ENCODE measurements around the gene RBM18.

Gene RBM18

GRCh38 chr9:122256206-122256605 is 8.4 kb downstream of the RBM18 start:
- DNase-seq: no peak

DNA sequence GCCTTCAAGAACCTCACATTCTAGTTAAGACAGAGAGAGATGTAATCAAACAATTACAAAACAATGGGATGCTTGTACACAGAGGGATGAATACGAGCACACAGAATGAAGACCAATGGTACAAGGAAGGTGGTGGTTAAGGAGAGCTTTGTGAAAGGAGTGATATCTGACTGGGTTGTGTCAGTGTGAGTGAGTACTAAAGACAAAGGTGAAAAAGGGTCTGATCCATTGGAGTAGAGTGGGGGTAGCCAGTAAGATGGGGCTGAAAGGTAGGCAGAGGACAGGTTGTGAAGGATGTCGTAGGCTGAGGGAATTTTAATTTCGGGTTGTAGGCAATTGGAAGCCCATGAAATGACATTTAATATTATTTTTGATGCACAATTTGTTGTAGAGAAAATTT is 9.9 kb downstream of the RBM18 start:
- DNase-seq: no peak

- DNase-seq: no peak
Observed at GRCh38 chr9:122252796-122253195, 11.8 kb downstream of the RBM18 start.

GRCh38 chr9:122251351-122251750 is 13.3 kb downstream of the RBM18 start:
- no peak for DNase-seq

GRCh38 chr9:122248448-122248865 is 16.2 kb downstream of the RBM18 start:
- no peak for DNase-seq

DNA sequence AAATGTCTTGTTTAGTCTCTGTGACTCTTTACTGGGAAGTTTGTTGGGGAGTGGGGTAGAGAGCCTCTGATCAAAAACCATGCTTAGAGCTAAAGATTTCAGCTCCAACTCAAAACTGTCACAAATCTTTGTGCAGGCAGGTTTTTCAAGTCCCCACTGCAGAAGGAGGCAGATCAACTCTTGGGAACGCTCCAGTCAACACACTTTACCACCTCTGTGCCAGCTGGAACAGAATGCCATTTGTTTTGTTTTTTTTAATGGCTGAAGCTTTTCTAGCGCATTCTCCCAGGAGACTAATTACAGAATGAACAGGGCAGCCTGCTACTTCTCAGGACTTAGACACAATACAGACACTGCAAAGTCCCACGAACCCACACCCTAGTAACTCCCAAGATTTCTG is 18.0 kb downstream of the RBM18 start:
- DNase-seq: no peak

GRCh38 chr9:122244349-122244748 is 20.3 kb downstream of the RBM18 start:
- DNase-seq: no peak

- DNase-seq: no peak
Observed at GRCh38 chr9:122239722-122240121, 24.9 kb downstream of the RBM18 start.

DNA sequence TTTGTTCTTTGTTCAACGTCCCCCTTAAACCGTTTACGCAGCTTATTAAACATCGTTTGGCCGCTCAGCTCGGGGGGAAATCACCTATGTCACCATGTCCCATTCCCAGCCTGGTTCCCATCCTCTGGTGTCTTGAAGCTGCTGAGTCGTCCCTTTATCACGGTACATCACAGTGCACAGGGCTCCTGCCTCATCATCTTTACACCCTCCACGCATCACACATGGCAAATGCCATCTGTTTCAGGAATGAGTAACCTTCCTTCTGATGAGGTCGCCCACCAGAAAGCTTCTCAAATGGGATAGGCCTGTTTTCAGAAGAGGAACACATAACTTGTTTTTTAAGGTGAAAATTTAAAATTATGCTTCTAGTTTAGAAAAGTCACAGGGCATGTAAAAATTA is 28.0 kb downstream of the RBM18 start:
- DNase-seq: no peak

DNA sequence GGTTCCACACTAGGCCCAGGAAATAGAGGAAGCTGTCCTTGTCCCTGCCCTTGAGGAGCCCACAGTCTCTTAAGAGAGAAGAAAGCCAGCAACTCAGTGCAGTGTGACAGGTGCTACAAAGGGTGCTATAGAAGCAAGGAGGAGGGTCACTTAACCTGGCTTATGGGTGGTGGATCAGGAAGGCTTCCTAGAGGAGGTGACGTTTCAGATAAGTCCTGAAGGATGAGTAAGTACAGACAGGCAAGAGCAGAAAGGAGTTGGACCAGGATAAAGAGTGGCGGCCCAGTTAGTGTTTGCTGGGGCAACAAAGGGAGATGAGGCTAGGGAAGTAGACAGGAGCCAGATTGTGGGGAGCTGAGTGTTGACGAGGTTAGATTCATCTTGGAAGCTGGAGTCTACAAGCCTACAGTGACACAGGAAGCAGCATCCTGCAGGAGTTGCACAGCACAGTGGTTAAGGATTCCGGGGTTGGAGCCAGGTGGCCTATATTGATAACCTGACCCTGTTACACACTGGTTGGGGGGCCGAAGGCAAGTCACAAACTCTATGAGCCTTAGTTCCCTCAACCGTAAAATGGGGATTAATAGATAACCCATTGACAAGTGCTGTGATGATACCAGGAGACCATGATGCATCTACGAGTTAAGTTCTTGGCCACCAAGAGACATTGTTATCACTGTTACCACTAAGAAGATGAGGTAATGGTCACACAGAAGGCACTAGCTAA is 30.5 kb downstream of the RBM18 start:
- DNase-seq: no peak

GRCh38 chr9:122232796-122233306 is 31.8 kb downstream of the RBM18 start:
- no peak for DNase-seq

DNA sequence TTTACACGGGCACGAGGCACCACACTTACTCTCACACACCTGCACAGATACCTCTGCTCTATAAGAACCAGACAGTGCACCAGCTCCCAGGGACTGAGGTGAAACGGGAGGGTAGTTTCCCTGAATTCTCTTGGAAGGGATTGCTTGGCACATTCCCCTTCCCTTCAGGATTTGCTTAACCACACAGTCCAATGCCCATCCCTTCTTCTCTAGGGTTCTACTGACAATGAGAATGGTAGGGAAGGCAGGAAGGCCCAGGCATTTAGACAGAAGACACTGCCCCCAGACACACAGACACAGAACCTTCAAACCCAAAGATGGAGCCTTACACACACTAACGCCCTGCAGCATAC is 35.2 kb downstream of the RBM18 start:
- no peak for DNase-seq

DNA sequence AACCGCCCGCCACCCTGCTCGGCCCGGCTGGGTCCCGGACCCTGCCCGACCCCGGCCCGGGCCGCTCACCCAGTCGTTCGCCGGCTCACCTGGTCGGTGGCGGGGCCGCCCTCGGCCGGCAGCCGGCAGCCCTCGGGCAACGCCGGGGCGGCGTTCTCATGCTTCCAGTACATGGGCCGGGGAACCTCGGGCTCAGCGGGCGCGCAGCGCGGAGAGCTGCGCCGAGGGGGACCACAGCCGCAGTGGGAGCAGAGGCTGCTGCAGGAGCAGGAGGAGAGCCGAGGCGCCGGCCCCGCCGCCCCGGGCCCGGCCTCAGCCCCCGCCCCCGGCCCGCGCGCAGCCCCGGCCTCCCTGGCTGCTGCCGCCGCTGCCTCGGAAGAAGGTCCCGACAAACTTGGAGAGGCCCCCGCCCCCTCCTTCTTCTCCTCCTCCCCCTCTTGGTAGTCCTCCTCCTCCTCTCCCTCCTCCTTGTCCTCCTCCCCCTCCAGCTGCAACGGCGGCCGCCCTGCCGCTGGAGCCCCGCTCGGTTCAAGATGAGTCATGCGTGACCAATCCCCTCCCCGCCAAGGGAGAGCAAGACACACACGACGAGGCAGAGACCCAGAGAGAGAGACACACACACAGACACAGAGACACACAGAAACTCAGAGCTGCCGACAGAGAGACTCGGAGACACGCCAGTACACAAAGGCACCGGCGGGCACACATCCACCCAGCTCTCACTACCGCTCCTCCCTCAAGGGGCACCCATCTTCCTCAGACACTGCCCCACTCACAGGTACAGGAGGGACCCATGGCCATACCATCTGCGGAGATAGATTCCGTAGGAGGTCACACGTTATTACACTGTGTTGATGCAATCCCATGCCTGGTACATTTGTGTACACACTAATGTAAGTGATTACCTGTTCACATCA is 35.8 kb downstream of the RBM18 start, which contains the start of gene LHX6:
LHX6 (minus strand) TSS at position 390 of the 917 bp plus-strand sequence; CDS start at position 173, 217 bp downstream.
- no peak for DNase-seq

DNA sequence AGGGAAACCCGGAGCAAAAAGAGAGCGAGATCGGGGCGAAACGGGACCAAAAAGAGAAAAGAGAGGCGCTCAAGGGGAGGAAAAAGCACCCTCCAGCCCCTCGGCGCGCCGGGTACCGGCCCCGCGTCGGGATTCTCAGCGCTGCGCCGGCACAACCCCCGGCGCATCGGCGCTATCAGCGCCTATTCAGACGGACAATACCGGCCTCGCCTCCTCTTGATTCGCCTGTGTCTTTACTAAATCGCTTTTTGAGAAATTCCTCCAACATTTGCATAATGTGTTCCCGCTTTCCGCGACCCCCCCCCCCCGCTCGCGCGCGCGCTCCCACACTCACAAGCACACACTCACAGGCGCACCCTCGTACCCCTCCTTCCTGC is 36.5 kb downstream of the RBM18 start:
- DNase-seq: no peak

DNA sequence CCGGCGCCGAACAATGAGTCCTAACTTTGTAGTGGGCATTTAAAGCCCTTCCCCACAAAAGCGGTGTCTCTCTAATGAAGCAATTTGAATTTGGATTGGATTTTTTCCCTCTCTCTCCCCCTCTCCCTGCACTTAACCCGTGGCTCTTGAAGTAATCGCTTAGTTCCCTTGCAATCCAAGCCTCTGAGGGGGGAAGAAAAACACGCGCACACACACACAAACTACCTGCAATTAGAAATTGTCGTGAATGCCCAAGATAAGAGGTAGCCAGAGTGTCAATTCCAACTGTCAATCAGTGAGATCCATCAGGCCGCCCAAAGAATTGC is 37.1 kb downstream of the RBM18 start:
- DNase-seq: no peak

GRCh38 chr9:122226758-122227574 is 37.7 kb downstream of the RBM18 start:
- DNase-seq: no peak

- no peak for DNase-seq
Observed at GRCh38 chr9:122226142-122226757, 38.4 kb downstream of the RBM18 start.

DNA sequence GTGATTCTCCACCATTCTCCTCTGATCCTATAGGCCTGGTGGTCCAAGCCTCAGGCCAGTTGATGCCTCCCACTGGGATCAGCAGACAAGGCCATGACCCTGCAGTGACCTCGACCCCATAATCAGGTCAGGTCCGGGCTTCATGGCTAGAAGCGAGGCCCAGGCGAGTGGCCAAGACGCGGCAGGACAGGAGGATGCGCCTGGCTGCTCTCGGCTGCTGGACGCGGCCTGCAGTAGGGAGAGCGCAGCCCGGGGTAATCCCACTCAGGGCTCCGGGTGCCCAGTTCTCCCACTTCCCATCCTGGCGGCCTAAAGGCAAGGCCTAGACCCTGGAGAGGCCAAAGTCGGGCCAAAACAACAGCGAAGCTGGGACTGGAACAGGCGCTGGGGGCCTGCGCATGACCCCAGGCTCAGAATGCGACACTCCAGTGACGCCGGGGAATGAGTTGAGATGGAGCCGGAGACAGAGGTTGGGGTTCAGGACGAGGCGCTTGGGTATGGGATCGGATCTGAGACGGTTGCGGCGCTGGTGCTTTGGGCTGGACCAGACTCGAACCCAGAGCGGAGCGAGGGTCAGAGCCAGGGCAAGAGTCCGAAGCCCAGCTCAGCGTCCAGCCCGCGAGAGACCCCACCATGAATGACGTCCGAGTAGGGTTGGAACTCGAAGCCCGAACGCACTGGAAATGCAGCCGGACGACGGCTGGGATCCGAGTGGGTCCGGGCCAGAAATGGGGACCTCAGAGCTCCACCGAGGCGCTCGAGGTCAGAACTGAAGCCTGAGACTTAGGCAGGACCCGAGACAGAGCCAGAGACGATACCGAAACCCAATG is 39.1 kb downstream of the RBM18 start:
- no peak for DNase-seq

DNA sequence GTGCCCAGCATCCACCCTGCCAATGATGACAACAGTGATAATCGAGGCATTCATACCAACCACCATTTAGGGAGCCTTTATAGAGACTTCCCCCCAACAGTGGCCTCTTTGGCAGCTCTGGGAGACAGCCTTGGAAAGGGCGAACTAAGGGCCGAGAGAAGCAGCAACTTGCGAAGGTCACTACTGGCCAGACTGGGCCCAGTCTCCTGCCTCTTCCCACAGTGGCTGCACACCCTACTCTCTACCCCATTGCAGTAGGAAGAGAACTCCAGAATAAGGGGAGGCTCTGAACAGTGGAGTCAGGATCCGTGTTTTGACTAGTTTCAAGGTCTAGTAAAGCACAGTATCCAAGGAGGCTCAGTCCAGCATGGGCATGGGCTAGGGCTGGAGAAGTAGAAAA is 41.2 kb downstream of the RBM18 start:
- DNase-seq: no peak

DNA sequence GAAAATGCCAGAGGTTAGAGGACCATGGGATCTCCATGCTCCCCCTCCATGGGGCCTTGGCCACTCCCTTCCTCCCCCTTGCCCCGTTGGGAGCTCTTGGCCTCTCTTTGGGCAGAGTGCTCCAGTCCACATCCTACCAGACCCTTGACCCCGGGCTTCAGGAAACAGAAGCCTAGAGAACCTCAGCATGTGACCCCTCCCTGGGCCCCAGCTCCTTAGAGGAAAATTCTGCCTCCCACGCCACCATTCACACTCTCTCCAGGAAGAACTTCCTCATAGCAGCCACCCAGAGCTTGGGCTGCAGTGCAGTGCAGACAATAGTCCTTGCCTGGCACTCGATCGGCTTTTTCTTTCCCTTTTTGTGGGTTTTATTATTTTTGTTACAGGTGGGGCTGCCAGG is 41.8 kb downstream of the RBM18 start:
- DNase-seq: no peak

DNA sequence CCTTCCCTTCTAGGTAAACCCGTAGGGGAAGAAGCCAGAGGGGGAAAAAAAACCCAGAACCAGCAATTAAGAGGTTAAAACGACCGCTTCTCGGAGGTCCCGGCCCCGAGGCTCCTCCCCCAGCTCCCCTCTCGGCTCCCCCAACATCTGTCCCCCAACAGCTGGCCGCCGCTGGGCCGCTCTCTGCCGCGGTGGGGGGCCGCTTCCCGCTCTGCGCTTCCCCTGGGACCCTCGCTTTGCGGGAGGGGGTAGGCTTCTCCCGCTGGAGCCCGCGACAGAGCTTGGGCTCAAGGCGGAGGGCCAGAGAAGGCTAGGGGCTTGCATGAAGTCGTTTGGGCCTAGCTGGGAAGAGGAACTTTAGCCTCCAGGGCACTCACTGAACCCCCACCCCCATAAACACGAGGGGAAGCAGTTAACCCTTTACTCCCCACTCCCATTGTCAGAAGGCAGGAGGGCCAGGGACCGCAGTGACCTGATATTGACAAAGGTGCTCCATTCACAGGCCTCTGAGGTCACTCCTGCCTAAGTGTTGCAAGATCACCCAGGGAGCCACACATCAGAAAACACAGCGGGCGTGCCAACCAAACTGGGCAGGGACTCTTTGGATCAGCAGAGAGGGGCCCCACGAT is 43.3 kb downstream of the RBM18 start:
- no peak for DNase-seq
